PC-9 (cell line): Measurements from ENCODE around the gene CDC42BPA.

ENCODE experiments used
- CTCF ChIP-seq: fragments of 200-600 bp; sonication (generic); conservative IDR thresholded peaks from 2 replicates; pipeline ENCODE4 v1.6.1; 2017; ENCODE audit warnings: mixed run types, antibody characterized with exemption, mild to moderate bottlenecking, moderate library complexity
- EZH2 ChIP-seq: fragments of 200-600 bp; sonication (generic); IDR thresholded peaks from 2 replicates; pipeline ENCODE4 v1.8.0; 2017; ENCODE audit warnings: antibody characterized with exemption, low read depth

GRCh38 chr1:226940029-226940805, 378.1 kb downstream of the CDC42BPA start, which contains the start of gene COQ8A:
- TF ChIP-seq CTCF (no peak), EZH2 (no peak)
